AG20443 (cell line): Measurements from ENCODE around the gene CLPTM1L.
"Not testable (repeated sequence)": the region's sequence is repeated elsewhere in the genome, so short reads cannot be mapped to it uniquely, and the experiment has no call there.

Source experiments
- DNase-seq: peaks from one replicate; pipeline ENCODE4 v3.0.0; 2012; ENCODE audit warnings: low spot score, mixed read lengths

The CLPTM1L gene

GRCh38 chr5:1380910-1381309 lies 36.0 kb upstream of the CLPTM1L start:
- DNase-seq, result peak; percentile 41

DNA sequence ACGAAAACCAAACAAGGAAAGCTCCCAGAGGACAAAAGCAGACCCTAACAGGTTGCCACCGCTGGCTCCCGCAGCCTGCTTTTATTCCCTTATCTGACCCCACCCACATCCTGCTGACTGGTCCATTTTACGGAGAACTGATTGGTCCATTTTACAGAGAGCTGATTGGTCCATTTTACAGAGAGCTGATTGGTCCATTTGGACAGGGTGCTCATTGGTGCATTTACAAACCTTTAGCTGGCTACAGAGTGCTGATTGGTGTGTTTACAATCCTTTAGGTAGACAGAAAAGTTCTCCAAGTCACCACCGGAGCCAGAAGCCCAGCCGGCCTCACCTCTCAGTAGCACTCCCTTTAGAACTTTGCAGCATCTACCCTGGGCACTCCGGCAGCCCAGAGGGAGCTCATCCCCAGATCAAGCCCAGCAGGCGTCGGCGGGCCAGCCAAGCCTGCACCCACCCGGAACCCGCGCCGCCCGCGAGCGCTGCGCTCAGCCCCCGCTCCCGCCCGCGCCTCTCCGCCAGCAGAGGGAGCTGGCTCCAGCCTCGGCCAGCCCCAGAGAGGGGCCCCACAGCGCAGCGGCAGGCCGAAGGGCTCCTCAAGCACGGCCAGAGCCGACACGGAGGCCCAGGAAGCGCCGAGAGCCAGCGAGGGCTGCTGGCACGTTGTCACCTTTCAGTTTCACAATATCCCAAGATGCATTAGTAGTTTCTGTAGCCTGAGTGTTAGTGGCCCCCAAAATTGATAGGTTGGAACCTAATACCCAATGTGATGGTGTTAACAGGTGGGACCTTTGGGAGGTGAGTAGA lies 35.3 kb upstream of the CLPTM1L start:
- DNase-seq, result peak; percentile 55

- DNase-seq, result no peak
These were observed 34.2 kb upstream of the CLPTM1L start for GRCh38 chr5:1378866-1379659.

GRCh38 chr5:1378096-1378495 lies 33.2 kb upstream of the CLPTM1L start:
- no peak for DNase-seq

DNA sequence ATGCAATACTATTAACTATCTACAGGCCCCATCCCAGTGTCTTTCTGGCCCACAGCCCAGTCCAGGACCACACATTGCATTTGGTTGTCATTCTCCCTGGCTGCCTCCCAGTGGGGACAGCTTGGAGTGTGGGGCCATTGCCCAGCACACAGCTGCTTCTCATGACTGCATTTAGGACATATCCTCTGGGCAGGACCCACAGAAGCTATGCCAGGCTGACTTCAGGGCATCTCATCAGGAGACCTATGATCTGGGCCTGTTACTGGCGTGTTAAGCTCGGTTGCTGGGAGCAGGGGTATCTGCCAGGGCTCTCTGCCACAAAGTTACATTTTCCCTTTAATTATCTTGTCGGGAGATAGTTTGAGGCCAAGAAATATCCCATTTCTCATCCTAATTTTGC lies 32.1 kb upstream of the CLPTM1L start:
- DNase-seq, result no peak

- DNase-seq, result no peak
These were observed 31.2 kb upstream of the CLPTM1L start for GRCh38 chr5:1375871-1376810.

DNA sequence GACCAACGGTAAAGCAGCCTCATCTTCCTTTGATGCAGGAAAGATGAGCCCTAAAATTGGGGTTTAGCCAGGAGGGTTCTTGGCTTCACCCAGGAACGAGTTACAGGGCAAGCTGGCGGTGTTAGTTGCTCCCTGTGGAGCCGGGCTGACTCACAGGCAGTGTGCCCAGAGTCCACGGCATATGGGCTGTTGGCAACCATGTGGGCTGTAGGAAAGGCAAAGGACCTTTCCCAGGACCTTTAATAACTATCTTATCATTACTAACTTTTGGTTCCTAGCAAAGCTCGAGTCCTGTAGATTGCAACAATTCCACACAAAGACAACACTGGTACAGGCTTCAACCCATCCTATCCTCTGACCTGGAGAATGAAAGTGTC lies 29.8 kb upstream of the CLPTM1L start:
- no peak for DNase-seq

DNA sequence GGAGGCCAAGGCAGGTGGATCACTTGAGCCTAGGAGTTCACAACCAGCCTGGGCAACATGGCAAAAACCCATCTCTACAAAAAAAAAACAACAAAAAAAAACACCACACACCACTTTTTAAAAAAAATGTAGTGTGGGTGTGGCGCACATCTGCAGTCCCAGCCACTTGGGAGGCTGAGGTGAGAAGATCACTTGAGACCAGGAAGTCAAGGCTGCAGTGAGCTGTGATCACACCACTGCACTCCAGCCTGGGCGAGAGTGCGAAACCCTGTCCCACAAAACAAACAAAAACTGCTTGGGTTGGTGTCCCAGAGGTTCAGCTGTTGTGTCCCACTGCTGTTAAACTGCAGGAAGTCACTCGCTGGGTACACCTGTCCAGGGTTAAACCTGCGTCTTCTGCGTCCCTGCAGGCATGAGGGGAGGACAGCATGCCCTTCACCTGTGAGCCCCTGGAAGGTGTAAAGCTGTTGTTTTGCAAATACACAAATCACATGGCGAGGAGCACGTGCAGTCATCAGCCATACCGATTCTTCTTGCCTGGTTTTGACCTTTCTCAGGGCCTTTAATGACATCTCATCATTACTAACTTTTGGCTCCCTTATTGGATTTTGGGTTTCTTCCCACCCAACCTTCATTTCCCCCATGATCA lies 29.3 kb upstream of the CLPTM1L start:
- no peak for DNase-seq

DNA sequence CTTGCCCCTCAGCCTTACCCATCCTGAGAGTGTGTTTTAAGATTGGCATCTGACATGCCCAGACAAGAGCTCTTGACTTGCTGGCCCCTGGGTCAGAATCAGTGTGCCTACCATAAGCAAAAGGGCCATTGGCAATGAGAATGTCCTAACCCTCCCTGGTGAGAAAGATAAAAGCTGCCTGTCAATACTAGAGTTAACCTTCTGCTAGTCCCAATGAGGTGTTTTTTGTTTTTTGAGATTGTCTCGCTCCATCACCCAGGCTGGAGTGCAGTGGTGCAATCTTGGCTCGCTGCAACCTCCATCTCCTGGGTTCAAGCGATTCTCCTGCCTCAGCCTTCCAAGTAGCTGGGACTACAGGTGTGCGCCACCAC lies 27.1 kb upstream of the CLPTM1L start:
- not testable (repeated sequence) for DNase-seq

DNA sequence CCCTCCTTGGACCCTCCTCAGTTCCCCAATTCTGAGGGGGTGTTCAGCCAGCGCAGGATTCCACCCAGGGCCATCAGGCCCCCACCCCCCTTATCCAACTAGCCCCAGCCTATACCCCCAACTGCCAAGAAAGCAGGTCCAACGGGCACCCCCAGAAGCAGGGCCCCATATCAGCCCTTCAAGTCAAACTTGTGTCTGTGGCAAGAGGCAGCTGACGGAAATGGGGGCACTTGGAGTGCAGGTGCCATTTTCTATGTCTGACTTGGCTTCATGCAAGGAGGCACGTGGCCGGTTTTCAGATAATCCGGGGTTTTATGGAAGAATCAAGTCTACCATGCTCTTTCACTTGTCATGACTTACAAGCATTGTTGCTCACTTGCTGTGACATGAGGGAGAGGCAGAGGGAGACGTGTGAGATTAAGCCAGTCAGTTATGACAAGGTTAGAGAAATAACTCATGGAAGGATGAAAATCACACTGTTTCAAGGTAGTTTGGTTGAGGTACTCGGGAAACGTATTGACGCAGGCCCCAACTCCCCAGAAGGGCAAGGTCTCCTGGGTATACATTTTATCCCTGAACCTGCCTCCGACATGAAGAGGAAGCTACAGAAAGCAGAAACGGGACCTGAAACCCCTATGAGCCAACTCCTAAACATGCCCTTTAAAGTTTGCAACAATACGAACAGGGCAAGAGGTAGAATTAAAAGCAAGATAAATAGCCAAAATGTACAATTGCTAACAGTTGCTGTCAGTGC lies 26.5 kb upstream of the CLPTM1L start:
- no peak for DNase-seq

DNA sequence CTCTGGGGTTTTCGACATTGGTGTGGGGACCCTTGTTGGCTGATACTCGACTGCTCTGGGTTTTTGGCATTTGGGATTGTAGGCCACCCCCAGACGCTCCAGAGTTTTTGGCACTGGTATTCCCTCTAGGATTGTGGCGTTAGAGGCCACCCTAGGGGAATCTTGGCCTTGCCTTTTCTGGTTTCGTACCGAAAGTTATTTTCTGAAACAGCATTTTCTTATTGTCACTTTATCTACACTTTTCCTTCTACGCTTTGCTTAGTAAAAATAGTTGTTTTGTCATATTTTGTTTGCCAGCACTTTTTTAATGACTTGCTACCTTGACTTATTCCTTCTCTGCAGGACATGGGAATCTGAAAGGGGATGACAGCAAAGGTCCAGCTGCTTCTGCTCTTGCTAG lies 25.1 kb upstream of the CLPTM1L start:
- DNase-seq, result no peak

DNA sequence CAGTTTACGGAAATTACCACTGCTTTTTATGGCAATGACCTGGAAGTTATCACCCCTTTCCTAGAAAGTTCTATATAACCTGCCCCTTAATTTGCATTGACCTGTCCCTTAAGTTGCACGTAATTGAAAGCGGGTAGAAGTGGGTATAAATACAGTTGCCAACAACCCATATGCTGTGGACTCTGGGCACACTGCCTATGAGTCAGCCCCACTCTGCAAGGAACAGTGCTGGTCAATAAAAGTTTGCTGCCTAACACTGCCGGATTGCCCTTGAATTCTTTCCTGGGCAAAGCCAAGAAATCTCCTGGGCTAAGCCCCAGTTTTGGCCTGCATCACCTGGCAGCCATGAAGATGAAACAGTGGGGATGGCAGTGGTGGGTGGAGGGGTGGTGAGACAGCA lies 23.9 kb upstream of the CLPTM1L start:
- no peak for DNase-seq

DNA sequence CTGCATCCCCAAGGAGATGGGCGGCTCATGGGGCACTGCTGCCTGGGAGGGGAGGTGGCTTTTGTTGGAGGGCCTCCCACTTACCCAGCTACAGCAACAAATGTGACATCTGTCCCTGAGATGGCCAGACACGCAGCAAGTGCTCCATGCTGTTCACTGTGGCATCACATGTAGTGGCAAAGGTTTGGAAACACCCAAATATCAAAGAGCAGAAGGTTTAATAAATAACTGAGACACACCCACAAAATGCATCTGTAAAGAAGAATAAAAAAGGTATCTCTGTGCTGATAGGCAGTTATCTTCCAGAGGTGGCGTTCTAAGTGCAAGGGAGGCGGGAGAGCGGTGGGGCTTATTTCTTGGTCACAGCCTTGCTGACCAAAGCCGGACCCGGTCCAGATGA lies 23.3 kb upstream of the CLPTM1L start:
- DNase-seq, result no peak

GRCh38 chr5:1367149-1367548 lies 22.2 kb upstream of the CLPTM1L start:
- DNase-seq, result no peak

GRCh38 chr5:1366514-1366913 lies 21.6 kb upstream of the CLPTM1L start:
- DNase-seq, result no peak

DNA sequence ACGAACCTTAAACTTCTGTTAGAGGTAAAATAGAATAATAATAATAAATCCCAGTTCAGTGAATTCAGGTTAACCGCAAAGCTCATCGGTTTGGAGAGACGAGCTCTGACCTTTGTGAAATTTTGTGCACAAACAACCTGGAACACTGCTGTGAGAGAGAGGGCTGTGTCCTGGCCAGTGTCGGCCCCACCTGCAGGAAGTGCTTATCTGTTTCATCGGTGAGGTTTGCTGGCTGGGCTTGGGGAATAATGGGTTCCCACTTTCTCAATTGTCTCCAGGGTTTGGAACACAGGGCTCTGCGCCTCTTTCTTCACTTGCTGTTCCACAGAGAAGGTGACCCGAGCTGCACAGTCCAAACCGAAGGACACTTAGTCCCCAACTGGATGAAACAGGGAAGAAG lies 19.3 kb upstream of the CLPTM1L start:
- no peak for DNase-seq

DNA sequence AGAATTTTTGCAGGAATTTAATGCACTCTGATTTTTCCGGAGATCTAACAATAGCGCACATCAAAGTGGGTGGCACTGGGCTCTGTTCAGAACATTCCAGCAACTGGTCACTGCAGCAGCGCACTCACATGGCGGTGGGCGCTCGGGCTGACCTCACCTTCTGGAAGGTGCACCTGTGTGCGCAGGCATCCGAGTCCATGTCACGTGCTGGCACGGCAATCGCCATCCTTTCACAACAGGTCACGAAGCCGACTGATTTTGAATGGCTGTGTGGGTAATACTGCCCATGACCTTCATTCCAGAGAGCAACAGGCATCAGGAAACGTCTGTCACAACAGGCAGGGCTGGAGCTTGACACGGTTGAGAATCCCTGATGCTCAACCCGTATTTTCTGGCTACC lies 18.7 kb upstream of the CLPTM1L start:
- no peak for DNase-seq

GRCh38 chr5:1363160-1363559 lies 18.3 kb upstream of the CLPTM1L start:
- DNase-seq, result no peak

GRCh38 chr5:1362242-1363015 lies 17.5 kb upstream of the CLPTM1L start:
- no peak for DNase-seq

DNA sequence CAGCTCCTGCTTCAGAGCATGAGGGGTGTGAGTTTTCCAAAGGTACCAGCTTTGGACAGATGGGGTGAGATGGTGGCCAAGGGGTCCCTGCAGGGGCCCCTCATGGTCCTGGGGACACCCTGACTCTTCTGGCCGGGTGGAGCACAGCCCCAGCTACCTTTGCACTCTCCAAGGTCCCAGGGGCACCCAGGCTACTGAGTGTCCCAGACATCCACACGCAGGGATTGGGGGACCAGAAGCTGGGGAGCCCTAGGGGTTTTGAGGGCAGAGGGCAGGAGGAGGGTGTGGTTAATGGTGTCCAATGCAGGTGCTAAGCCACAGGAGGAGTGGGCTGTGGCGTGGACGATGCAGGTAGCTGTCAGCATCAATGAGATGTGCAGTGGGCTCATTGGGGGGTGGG lies 16.0 kb upstream of the CLPTM1L start:
- no peak for DNase-seq
